Transverse colon (tissue), 4 donors: ENCODE data around the gene PNKD.

Source experiments
- POLR2A ChIP-seq: fragments of 450-650 bp; IDR thresholded peaks from one replicate; pipeline ENCODE4 v1.6.1; 2016; ENCODE audit warnings: antibody characterized with exemption, mild to moderate bottlenecking, moderate library complexity
- POLR2AphosphoS5 ChIP-seq, 3 donors: sonication (generic); formaldehyde crosslinking; IDR thresholded peaks; one replicate each; pipeline ENCODE4 v1.6.1; 2016; ENCODE audit warnings: antibody characterized with exemption in 3 of 3
- TF ChIP-seq, protein P1 (sequence below), 5 experiments: fragments of 200-600 bp in 3 of 5; fragments of 450-650 bp in 2 of 5; sonication (generic) in 3 of 5; IDR thresholded peaks; 1 replicate in 2 of 5; 2 replicates in 3 of 5; pipeline ENCODE4 v1.5.1; 2016 to 2017; ENCODE audit warnings: antibody characterized with exemption in 5 of 5, inconsistent platforms in 3 of 5, mild to moderate bottlenecking in 2 of 5, moderate library complexity in 1 of 5

DNA sequence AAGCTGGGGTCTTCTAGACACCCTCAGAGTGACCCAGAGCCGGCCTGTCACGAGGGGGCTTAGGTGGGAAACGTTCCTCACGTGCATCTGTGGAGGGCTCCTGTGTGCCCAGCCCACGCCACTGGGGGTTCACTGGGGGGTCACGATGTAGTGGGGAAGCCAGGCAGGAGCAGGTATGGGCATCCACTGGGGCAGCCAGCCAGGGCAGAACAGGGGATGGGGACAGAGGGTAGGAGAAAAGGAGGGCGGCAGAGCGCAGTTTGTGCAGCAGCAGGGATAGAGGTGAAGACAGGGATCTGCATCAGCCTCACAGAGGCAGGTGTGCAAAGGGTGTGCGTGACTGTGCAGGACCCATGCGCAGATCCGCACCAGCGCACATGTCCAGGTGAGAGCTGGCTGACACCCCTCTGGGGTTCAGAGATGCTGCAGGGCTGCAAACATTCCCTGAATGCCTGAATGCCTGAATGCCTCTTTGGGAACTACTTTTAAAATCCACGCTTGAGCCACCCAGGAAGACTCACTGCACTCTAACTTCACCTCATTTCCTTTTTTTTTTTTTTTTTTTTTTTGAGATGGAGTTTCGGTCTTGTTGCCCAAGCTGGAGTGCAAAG lies 10.0 kb downstream of the PNKD start:
- TF ChIP-seq POLR2A (no peak), POLR2AphosphoS5 (IDR thresholded peaks at IDR 0.05) (no peak)
- TF ChIP-seq, protein P1, sequence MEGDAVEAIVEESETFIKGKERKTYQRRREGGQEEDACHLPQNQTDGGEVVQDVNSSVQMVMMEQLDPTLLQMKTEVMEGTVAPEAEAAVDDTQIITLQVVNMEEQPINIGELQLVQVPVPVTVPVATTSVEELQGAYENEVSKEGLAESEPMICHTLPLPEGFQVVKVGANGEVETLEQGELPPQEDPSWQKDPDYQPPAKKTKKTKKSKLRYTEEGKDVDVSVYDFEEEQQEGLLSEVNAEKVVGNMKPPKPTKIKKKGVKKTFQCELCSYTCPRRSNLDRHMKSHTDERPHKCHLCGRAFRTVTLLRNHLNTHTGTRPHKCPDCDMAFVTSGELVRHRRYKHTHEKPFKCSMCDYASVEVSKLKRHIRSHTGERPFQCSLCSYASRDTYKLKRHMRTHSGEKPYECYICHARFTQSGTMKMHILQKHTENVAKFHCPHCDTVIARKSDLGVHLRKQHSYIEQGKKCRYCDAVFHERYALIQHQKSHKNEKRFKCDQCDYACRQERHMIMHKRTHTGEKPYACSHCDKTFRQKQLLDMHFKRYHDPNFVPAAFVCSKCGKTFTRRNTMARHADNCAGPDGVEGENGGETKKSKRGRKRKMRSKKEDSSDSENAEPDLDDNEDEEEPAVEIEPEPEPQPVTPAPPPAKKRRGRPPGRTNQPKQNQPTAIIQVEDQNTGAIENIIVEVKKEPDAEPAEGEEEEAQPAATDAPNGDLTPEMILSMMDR (IDR thresholded peaks at IDR 0.05) = no peak
